GM21526 (cell line): ENCODE measurements around the gene OPALIN.

ENCODE experiments used
- ATAC-seq: cut with Tn5 transposase; IDR thresholded peaks from one replicate; pipeline ENCODE4 v1.9.1; 2021; ENCODE audit warnings: moderate library complexity; ENCODE audit not compliant: unreplicated experiment, low FRiP score

The OPALIN gene

GRCh38 chr10:96358851-96359540, at the start of gene OPALIN:
OPALIN (minus strand) TSS chr10:96359002; CDS start chr10:96358896, 106 bp downstream.
- ATAC-seq, result no peak

- ATAC-seq, result no peak
Observed at GRCh38 chr10:96408201-96408600, 49.4 kb upstream of the OPALIN start.

- no peak for ATAC-seq
Observed at GRCh38 chr10:96407560-96408069, 48.8 kb upstream of the OPALIN start.

- no peak for ATAC-seq
Observed at GRCh38 chr10:96406091-96406490, 47.3 kb upstream of the OPALIN start.

- no peak for ATAC-seq
Observed at GRCh38 chr10:96402417-96403305, 43.9 kb upstream of the OPALIN start.

- no peak for ATAC-seq
Observed at GRCh38 chr10:96401036-96401435, 42.2 kb upstream of the OPALIN start.

GRCh38 chr10:96400465-96400864, 41.7 kb upstream of the OPALIN start:
- no peak for ATAC-seq

- no peak for ATAC-seq
Observed at GRCh38 chr10:96397902-96398301, 39.1 kb upstream of the OPALIN start.

- ATAC-seq, result no peak
Observed at GRCh38 chr10:96395931-96396877, 37.4 kb upstream of the OPALIN start.

- no peak for ATAC-seq
Observed at GRCh38 chr10:96390460-96390864, 31.7 kb upstream of the OPALIN start.

GRCh38 chr10:96389785-96390184, 31.0 kb upstream of the OPALIN start:
- ATAC-seq, result no peak

- ATAC-seq, result no peak
Observed at GRCh38 chr10:96387601-96388000, 28.8 kb upstream of the OPALIN start.

GRCh38 chr10:96387161-96387560, 28.4 kb upstream of the OPALIN start:
- ATAC-seq, result no peak

- ATAC-seq, result no peak
Observed at GRCh38 chr10:96384506-96384905, 25.7 kb upstream of the OPALIN start.

GRCh38 chr10:96380821-96381220, 22.0 kb upstream of the OPALIN start:
- no peak for ATAC-seq

- no peak for ATAC-seq
Observed at GRCh38 chr10:96379758-96380157, 21.0 kb upstream of the OPALIN start.

- no peak for ATAC-seq
Observed at GRCh38 chr10:96378741-96379140, 19.9 kb upstream of the OPALIN start.

GRCh38 chr10:96377816-96378294, 19.1 kb upstream of the OPALIN start:
- no peak for ATAC-seq

- ATAC-seq, result no peak
Observed at GRCh38 chr10:96376483-96376882, 17.7 kb upstream of the OPALIN start.
